Ovary (tissue), 9 donors: ENCODE results near the gene FTO. TPM values are rescaled to one million over a fixed set of nuclear protein-coding genes. Genes with fewer than 3 reads are reported as not detected.

Source experiments
- DNase-seq, 5 donors: peaks; one replicate each; pipeline ENCODE4 v3.0.0-alpha.2; 2019 to 2020
- H3K27ac ChIP-seq, 2 donors: fragments of 200-600 bp; one replicate each; pipeline versions ENCODE4 v1.5.1 to v1.8.0; 2019 to 2022
- H3K27me3 ChIP-seq: fragments of 200-600 bp; one replicate; pipeline ENCODE4 v1.8.0; 2022
- H3K36me3 ChIP-seq: fragments of 200-600 bp; sonication (generic); one replicate; pipeline ENCODE4 v1.5.1; 2019
- H3K4me1 ChIP-seq: one replicate; pipeline ENCODE4 v1.8.1; 2013; ENCODE audit warnings: mild to moderate bottlenecking, moderate library complexity; ENCODE audit not compliant: insufficient read depth
- H3K4me3 ChIP-seq: fragments of 200-600 bp; sonication (generic); one replicate; pipeline ENCODE4 v1.5.1; 2017
- H3K9me3 ChIP-seq, 2 donors: fragments of 200-600 bp in 1 of 2; sonication (generic) in 1 of 2; one replicate each; pipeline versions ENCODE4 v1.5.1 to v1.8.1; 2013 to 2019; ENCODE audit warnings: mild to moderate bottlenecking in 1 of 2, moderate library complexity in 1 of 2
- EP300 ChIP-seq: sonication (generic); formaldehyde crosslinking; IDR thresholded peaks from one replicate; pipeline ENCODE4 v1.6.1; 2017; ENCODE audit warnings: antibody characterized with exemption
- POLR2A ChIP-seq: fragments of 450-650 bp; IDR thresholded peaks from one replicate; pipeline ENCODE4 v1.6.1; 2017; ENCODE audit warnings: antibody characterized with exemption, mild to moderate bottlenecking, moderate library complexity
- WGBS, 3 donors: extraction: QIAGEN DNeasy Blood & Tissue Kit in 1 of 3; methylation state at CpG; one replicate each; pipeline versions ENCODE4 v1.1.5 to v1.1.7; 2013 to 2017; 5-methylcytosine and 5-hydroxymethylcytosine counted together
- intact Hi-C, 4 donors: fragments of 100-400 bp; cut with DNase I; formaldehyde crosslinking; loops; one replicate each; pipeline versions ENCODE4 v1.11.0 to v1.15.1; 2022 to 2023
- polyA plus RNA-seq, 2 donors: library from polyadenylated mRNA; stranded (reverse); fragments of 200-250 nt in 1 of 2; fragments of 350-450 nt in 1 of 2; fragmentation: Illumina TruSeq in 1 of 2; extraction: RNeasy Lipid Tissue Mini Kit (QIAGEN cat#74804) in 1 of 2; gene quantifications; one replicate each; pipeline ENCODE4 v1.2.3, GENCODE V29; 2013 to 2014
- total RNA-seq, 7 donors: library from RNA; depleted of rRNA in 2 of 7; stranded (reverse); fragments of >200 nt in 2 of 7; fragmentation: NEBNext Ultra II Directional in 3 of 7; extraction: Animal tissue kit (Norgen Biotek cat#: 25700) in 3 of 7; gene quantifications; one replicate each; pipeline versions ENCODE4 v1.1.0 to v1.2.4, GENCODE V29; 2016 to 2023
- TF ChIP-seq, protein P1 (sequence below), 3 donors: fragments of 450-650 bp in 2 of 3; fragments of 200-600 bp in 1 of 3; IDR thresholded peaks; one replicate each; pipeline versions ENCODE4 v1.5.1 to v1.8.0; 2016 to 2022; ENCODE audit warnings: antibody characterized with exemption in 3 of 3, mild to moderate bottlenecking in 1 of 3
- donor health status: DM: no; HTN: no; CAD: no; lungs with moderate emphysema.
- donor health status: DM: no; HTN: no; CAD: no.
- donor health status: Bipolar disorder and iron deficiency.
- donor health status: DM: yes; HTN: yes; CAD: no.
- donor health status: DM: no; HTN: no; CAD: no.
- donor health status: DM: yes; HTN: yes; CAD: no.

FTO gene
- total and polyA plus RNA-seq, 9 donors: 43.6 to 128 (median 91.4) TPM

- H3K27ac ChIP-seq: no peak overlapping the region
- intact Hi-C loops: no loop called here
- DNase-seq: no peak
- H3K4me3 ChIP-seq: no peak overlapping the region
- no peaks in the 10 kb centered on the region for H3K9me3 ChIP-seq
- no peaks in the 10 kb centered on the region for H3K27me3 ChIP-seq
- H3K36me3 ChIP-seq: no peaks in the 10 kb centered on the region
- TF ChIP-seq EP300 (no peak), POLR2A (no peak)
- TF ChIP-seq, protein P1, sequence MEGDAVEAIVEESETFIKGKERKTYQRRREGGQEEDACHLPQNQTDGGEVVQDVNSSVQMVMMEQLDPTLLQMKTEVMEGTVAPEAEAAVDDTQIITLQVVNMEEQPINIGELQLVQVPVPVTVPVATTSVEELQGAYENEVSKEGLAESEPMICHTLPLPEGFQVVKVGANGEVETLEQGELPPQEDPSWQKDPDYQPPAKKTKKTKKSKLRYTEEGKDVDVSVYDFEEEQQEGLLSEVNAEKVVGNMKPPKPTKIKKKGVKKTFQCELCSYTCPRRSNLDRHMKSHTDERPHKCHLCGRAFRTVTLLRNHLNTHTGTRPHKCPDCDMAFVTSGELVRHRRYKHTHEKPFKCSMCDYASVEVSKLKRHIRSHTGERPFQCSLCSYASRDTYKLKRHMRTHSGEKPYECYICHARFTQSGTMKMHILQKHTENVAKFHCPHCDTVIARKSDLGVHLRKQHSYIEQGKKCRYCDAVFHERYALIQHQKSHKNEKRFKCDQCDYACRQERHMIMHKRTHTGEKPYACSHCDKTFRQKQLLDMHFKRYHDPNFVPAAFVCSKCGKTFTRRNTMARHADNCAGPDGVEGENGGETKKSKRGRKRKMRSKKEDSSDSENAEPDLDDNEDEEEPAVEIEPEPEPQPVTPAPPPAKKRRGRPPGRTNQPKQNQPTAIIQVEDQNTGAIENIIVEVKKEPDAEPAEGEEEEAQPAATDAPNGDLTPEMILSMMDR (IDR thresholded peaks at IDR 0.05): no peak
- H3K4me1 ChIP-seq: no peaks in the 10 kb centered on the region
- 95 to 97% (median 96%) methylated on average over 3 of the region's 3 CpGs for WGBS, 3 donors
These were observed 367.6 kb downstream of the FTO start for GRCh38 chr16:54071514-54071913.

DNA sequence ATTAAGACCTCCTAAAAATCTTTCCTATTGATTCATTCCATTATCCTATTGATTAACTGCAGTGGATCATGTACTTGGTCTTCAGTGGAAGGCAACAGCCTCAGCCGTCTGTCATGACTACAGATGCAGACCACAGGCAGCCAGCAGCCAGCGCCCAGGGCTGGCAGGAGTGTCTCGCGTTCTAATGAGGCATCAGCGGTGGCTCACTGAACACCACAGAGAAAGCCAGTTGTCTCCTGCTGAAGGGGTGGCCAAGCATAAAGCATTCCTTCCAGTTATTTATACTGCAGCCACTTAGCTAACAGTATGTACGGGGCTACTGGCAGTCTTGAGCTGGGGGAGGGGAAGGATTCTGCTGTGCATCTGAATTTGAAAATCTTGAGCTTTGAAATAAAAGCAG is 368.3 kb downstream of the FTO start:
- no peaks in the 10 kb centered on the region for H3K27me3 ChIP-seq
- H3K9me3 ChIP-seq: no peaks in the 10 kb centered on the region
- 89 to 95% (median 90%) methylated on average over 6 of the region's 6 CpGs for WGBS, 3 donors
- no peaks in the 10 kb centered on the region for H3K4me1 ChIP-seq
- DNase-seq: no peak
- H3K36me3 ChIP-seq: no peaks in the 10 kb centered on the region
- intact Hi-C loops: no loop called here
- no peak overlapping the region for H3K4me3 ChIP-seq
- TF ChIP-seq EP300: no peak
- TF ChIP-seq, protein P1 (IDR thresholded peaks at IDR 0.05): no peak
- no peak for TF ChIP-seq POLR2A
- H3K27ac ChIP-seq: no peak overlapping the region

- Histone ChIP-seq H3K36me3 (no peaks in the 10 kb centered on the region), H3K27ac (no peak overlapping the region), H3K27me3 (no peaks in the 10 kb centered on the region), H3K4me1 (no peaks in the 10 kb centered on the region), H3K4me3 (no peak overlapping the region), H3K9me3 (no peaks in the 10 kb centered on the region)
- no peak for DNase-seq
- intact Hi-C loops: no loop called here
- WGBS, 3 donors: 73 to 84% (median 78%) methylated on average over 3 of the region's 3 CpGs
- no peak for TF ChIP-seq POLR2A
These were observed 369.4 kb downstream of the FTO start for GRCh38 chr16:54073356-54073755.

DNA sequence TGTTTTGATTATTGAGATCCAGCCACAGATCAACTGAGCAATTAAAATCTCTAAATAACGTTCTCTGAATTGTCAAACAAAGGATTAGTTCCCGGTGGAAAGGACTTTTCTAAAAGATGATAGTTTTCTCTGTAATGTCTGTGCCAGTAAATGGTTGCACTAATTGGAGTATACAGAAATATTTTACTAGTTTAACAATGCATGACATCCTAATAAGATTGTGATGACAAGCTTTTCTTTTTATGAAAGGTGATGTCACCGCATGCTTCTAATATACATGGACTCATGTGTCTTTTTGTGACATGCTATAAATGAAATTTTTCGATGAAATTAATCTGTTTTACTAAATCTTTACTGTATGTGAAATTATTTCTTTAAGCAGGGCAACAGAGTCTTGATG is 371.5 kb downstream of the FTO start:
- TF ChIP-seq, protein P1 (IDR thresholded peaks at IDR 0.05): no peak
- no peak for TF ChIP-seq EP300
- TF ChIP-seq POLR2A: no peak
- Histone ChIP-seq H3K27ac (no peak overlapping the region), H3K36me3 (no peaks in the 10 kb centered on the region), H3K27me3 (no peaks in the 10 kb centered on the region), H3K4me1 (no peaks in the 10 kb centered on the region), H3K4me3 (no peak overlapping the region), H3K9me3 (no peaks in the 10 kb centered on the region)
- intact Hi-C loops: no loop called here
- 88 to 94% (median 92%) methylated on average over 4 of the region's 4 CpGs for WGBS, 3 donors
- no peak for DNase-seq

GRCh38 chr16:54076006-54076504 is 372.1 kb downstream of the FTO start:
- Histone ChIP-seq H3K27ac (no peak overlapping the region), H3K27me3 (no peaks in the 10 kb centered on the region), H3K36me3 (no peaks in the 10 kb centered on the region), H3K4me3 (no peak overlapping the region), H3K4me1 (no peaks in the 10 kb centered on the region), H3K9me3 (no peaks in the 10 kb centered on the region)
- intact Hi-C loops: no loop called here
- 96 to 97% (median 97%) methylated on average over 3 of the region's 3 CpGs for WGBS, 3 donors
- no peak for DNase-seq
- TF ChIP-seq EP300 (no peak), POLR2A (no peak)
- TF ChIP-seq, protein P1 (IDR thresholded peaks at IDR 0.05): no peak
